HG02943 (cell line): Measurements from ENCODE around the gene CAV1.

Experiments used
- ATAC-seq: cut with Tn5 transposase; IDR thresholded peaks from one replicate; pipeline ENCODE4 v1.9.1; 2021; ENCODE audit warnings: mild to moderate bottlenecking, low read depth, moderate library complexity; ENCODE audit not compliant: unreplicated experiment

CAV1 gene

DNA sequence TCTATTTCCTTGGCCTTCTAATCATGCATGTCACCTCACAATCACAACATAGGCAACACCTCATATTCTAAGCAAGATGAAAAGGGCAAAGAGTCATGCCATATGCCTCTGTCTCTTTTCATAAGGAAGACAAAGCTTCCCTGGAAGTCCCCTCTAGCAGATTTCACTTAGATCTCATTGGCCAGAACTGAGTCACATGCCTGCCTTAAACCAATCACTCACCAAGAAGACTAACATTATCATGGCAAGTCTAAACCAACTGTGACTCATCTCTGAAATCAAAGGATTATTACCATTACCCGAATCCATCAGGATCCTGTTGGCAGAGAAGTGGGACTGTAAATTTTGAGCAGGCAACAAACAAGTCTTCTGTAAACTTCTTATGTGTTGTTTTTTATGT lies 27.8 kb downstream of the CAV1 start:
- ATAC-seq, result no peak

DNA sequence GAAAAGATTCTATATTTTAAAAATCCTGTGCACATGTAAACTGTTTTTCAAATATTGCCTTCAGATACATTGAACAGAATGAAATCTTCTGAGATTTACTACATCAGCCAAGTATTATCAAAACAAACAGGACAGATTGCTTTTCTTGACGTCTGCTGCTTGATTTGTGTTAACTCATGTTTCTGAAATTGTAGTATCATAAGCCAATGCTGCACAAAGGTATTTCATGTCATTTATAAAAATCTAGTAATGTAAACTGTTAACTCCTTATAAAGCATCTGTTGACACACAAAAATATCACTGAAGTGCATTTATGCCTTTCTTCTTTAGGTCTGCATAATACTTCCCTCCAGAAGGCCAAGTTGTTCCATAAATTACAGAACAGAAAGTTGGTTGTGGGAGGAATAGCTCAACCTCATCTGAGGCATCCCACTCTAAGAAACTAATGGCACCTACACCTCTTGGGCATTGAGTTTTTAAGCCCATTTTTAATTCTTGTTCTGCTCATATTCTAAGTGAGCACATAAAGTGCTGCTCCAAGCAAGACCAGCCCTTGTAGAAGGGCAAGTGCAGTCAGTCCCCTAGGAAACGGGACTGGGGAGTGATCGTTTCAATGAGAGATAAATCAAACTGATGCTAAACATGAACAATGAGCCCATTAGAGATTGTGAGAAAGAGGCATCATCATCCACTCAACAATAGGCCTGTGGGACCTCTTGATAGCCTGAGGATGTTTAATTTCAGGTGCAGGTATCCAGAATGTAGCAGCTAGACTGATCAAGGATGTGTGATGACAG lies 28.5 kb downstream of the CAV1 start:
- no peak for ATAC-seq

DNA sequence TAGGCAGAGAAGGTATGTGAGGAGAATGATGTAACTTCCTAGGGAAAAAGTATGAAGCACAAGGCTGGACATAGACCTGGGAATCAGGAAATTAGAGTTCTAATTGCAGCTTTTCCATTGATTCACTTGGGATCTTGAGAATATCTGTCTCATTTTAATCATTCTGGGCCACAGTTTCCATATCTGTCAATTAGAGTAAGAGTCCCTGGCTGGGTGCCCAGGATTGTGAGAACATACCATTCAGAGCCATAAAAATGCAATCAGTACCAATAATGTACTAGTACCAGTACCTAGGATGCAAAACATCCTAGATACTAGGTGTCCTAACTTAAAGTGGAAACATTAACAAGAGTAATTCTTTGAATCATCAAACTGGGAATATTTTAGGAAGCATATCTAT lies 29.6 kb downstream of the CAV1 start:
- ATAC-seq, result no peak

DNA sequence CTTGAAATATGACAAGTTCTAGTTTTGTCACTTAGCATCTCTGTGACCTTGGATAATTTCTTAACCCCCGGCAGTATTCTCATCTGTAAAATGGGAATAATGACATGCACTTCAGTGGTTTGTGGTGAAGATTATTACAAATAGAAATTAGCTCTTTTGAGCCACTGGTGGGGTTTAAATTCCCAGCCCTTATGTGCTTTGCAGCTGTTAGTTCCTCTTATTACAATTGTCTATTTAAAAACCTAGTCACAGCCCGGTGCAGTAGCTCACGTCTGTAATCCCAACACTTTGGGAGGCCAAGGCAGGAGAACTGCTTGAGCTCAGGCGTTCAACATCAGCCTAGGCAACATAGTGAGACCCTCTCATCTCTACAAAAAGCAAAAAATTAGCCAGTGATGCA lies 30.1 kb downstream of the CAV1 start:
- no peak for ATAC-seq

DNA sequence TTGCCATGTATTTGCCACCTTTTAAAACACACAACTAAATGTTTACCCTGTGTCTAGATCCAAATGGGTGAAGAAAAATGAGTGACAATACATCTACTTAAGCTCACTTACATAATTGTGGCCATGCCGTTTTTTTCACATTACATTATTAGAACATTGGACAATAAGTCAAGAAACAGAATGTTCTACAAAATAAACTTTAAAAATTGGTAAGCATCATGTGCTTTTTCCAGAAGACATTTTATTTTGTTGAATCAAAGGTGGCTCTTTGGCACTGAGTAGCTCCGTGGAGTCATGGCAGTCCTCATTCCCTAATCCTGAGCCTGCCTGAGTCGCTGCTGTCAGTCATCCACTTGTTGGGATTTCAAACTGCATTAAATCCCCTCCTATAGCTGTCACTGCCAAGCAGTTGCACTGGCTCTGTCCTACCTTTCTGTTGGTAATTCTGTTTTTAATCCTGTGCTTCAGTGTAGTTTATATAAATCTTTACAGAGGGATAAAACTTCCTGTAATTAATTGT lies 32.3 kb downstream of the CAV1 start:
- ATAC-seq, result no peak

- ATAC-seq, result no peak
Measured at GRCh38 chr7:116557901-116558300, 33.1 kb downstream of the CAV1 start.

GRCh38 chr7:116560021-116560970 lies 35.5 kb downstream of the CAV1 start:
- ATAC-seq, result no peak

DNA sequence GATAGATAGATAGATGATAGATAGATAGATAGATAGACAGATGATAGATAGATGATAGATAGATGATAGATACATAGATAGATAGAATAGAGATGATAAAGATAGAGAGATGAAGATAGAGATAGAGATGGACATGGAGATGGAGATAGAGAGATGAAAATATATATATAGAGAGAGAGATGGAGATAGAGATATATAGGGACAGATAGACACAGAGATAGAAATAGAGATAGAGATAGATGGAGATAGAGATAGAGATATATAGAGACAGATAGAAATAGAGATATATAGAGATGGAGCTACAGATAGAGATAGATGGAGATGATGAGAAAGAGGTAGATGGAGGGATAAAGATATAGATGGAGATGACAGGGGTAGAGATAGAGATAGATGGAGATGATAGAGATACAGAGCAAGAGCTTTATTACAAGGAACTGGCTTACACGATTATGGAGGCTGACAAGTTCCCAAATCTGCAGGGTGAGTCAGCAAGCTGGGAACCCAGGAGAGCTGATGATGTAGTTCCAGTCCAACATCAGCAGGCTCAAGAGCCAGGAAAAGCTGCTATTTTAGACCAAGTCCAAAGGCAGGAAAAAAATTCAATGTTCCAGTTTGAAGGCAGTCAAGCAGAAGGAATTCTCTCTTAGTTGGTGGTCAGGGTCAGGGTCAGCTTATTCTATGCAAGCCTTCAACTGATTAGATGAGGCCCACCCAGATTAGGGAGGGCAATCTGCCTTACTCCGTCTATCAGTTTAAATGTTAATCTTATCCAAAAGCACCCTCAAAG lies 37.1 kb downstream of the CAV1 start:
- no peak for ATAC-seq

DNA sequence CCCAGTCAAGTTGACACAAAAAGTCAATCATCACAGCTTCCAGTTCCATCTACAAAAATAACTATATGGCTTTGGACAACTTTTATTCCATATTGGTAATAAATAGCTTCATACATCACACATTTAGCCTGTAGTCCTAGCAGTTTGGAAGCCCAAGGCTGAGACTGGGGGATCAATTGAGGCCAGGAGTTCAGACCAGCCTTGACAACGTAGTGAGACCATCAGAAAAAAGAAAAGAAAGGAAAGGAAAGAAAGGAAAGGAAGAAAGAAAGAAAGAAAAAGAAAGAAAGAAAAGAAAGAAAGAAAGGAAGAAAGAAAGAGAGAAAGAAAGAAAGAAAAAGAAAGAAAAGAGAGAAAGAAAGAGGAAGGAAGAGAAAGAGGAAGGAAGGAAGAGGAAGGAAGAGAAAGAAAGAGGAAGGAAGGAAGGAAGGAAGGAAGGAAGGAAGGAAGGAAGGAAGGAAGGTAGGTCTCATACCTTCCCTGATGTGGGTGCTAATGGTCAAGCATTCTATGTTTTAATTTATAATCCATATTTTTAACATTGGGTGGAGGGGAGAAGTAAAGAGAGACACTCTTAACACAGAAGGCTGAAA lies 37.8 kb downstream of the CAV1 start:
- no peak for ATAC-seq

DNA sequence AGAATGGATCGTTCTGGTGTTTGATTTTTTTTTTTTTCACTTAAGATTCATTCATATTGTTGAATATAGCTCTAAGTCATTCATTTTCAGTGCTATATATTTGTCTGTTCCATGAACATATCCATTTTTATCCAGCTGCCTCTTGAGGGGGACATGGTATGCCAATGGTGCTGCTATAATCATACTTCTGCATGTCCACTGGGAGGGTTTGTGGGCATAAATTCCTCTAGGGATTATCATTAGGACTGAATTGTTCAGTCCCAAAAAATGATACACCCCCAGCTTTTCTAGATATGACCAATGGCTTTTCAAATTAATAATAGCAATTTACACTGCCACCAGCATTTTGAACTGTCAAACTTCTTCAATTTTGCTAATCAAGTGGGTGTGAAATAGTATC lies 41.1 kb downstream of the CAV1 start:
- no peak for ATAC-seq

DNA sequence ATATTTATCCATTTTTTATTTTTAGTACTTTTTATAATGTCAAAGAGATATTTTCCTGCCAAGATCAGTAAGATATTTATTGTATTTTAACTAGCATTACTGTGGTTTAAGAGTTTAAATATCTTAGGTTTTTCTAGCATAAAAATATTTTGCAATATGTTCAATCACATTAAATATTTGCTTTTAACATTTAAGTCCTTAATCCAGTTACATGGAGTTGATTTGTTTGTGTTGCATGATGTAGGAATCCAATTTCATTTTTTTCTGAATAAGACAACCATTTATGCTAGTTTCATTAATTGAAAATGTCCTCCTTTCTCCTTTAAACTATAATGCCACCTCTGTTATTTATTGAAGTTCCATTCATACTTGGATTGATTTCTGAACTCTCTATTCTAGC lies 41.8 kb downstream of the CAV1 start:
- no peak for ATAC-seq

DNA sequence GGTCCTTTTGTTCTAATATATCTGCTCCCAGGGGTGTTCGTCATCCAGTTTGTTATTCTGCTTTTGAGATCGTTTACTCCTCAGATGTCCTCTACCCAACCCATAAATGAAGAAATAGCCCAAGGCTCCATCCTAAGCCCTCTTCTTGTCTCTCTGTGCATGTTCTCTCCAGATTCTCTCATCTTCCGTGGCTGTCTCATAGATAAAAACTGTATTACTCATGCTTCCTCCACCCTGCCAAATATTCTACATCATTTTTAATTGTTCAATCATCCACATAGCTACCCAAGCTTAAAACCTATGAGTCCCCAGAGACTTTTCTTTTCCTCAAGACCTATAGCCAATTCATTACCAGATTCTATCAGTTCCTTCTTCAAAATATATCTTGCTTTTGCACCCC lies 44.9 kb downstream of the CAV1 start:
- ATAC-seq, result no peak

DNA sequence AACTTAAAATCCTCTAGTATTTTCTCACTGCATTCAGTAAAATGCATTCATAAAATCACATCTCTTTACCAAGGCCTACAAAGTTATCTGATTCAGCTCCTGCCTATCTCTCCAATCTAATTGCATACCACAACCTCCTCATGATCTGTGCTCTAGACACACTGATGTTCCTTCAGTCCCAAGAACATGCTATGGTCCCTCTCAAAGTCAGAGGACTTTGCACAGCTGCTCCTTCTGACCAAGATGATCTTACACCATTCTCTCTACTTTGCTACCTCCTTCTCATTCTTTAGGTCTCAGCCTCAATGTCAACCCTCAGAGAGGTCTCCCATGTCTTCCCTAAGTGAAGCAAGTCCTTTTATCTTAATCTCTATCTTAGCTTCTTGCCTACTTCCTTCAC lies 45.5 kb downstream of the CAV1 start:
- no peak for ATAC-seq

- ATAC-seq, result no peak
Measured at GRCh38 chr7:116571037-116571436, 46.2 kb downstream of the CAV1 start.

- no peak for ATAC-seq
Measured at GRCh38 chr7:116571552-116571951, 46.7 kb downstream of the CAV1 start.

DNA sequence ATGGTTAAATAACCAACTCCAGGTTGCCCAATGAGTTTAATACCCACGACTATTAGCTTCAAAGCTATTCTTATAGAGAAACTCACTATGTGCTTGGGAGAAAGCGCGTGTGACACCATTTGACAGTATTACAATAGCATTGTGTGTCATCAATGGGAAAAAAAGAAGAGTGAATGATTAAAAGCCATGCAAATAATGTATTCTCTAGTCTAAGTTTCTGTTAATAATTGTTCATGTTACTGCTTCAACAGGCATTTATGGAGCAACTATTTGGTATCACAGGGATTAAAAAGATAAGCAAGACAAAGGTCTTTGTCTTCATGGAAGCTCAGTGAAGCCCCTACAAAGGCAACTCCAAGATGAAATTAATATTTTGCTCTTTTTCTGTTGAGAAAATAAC lies 47.2 kb downstream of the CAV1 start:
- ATAC-seq, result no peak

- no peak for ATAC-seq
Measured at GRCh38 chr7:116573541-116573940, 48.7 kb downstream of the CAV1 start.

- ATAC-seq, result peak; percentile 44
Measured at GRCh38 chr7:116574025-116574822, 49.4 kb downstream of the CAV1 start.

GRCh38 chr7:116575853-116576252 lies 51.0 kb downstream of the CAV1 start:
- ATAC-seq, result no peak
